ENCODE measurements around the gene ANKRD13D. TPM values are rescaled to one million over a fixed set of nuclear protein-coding genes. Genes with fewer than 3 reads are reported as not detected.
A peak's percentile ranks its signal among the peaks of the same experiment; 100 is the strongest.

Gene ANKRD13D
- total and polyA plus RNA-seq, 12 donors, result 8.7 to 205 (median 40.4) TPM

DNA sequence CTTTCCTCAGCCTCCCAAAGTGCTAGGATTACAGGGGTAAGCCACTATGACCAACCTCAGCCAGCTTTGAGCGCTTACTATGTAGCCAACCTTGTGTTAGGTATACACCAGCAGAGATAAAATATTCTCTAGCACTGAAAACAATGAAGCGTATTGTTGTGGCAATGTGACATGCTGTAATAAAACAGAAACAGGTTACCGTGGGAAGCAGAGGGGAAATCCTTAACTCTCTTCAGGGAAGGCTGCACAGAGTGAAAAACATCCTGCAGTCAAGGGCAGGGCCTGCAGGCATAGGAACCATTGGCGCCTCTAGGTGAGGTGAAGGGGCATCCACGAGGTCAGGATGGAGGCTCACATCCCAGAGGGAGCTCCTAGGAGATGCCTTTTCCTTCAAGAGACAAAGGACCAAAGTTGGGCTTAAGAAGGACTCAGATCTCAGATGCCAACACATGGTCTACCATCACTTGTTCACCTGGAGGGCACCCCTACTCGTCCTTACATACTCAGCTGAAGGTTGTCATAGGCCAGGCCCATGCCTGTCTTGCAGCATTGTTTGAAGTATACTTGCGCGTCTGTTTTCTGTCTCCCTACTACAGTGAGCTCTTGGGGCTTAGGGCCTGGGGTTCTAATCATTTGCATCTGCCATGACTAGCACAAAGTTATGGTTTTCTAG, 56.3 kb downstream of the ANKRD13D start:
- no peak for DNase-seq
- H3K27ac ChIP-seq, result no peak overlapping the region
- H3K36me3 ChIP-seq (replicated peaks in 1 of 2), result no peaks in the 10 kb centered on the region
- H3K4me1 ChIP-seq (replicated peaks in 1 of 2), result no peaks in the 10 kb centered on the region
- H3K4me3 ChIP-seq, result no peak overlapping the region
- 86 to 94% (median 88%) methylated on average over 8 of the region's 8 CpGs for WGBS, 4 donors
- no peak for TF ChIP-seq POLR2A (IDR thresholded peaks at IDR 0.05)
- TF ChIP-seq, protein P1, sequence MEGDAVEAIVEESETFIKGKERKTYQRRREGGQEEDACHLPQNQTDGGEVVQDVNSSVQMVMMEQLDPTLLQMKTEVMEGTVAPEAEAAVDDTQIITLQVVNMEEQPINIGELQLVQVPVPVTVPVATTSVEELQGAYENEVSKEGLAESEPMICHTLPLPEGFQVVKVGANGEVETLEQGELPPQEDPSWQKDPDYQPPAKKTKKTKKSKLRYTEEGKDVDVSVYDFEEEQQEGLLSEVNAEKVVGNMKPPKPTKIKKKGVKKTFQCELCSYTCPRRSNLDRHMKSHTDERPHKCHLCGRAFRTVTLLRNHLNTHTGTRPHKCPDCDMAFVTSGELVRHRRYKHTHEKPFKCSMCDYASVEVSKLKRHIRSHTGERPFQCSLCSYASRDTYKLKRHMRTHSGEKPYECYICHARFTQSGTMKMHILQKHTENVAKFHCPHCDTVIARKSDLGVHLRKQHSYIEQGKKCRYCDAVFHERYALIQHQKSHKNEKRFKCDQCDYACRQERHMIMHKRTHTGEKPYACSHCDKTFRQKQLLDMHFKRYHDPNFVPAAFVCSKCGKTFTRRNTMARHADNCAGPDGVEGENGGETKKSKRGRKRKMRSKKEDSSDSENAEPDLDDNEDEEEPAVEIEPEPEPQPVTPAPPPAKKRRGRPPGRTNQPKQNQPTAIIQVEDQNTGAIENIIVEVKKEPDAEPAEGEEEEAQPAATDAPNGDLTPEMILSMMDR (IDR thresholded peaks at IDR 0.05), result no peak
- intact Hi-C loops (cut with DNase I), result loop anchor here in 1 of 2 donors (5.0 kb wide), 1 partner anchor 37 kb away; no protein-coding TSS in a partner anchor
- H3K27me3 ChIP-seq, result no peaks in the 10 kb centered on the region
- no peaks in the 10 kb centered on the region for H3K9me3 ChIP-seq (replicated peaks in 1 of 3)

- intact Hi-C loops (cut with DNase I), result loop anchor here in 1 of 2 donors (5.0 kb wide), 1 partner anchor 36 kb away; no protein-coding TSS in a partner anchor
- 67 to 71% (median 70%) methylated on average over 7 of the region's 7 CpGs for whole genome bisulfite sequencing, 4 donors
- TF ChIP-seq, protein P1 (IDR thresholded peaks at IDR 0.05), result peak; percentile 26 to 56 (median 44)
- no peak for TF ChIP-seq POLR2A (IDR thresholded peaks at IDR 0.05)
- Histone ChIP-seq H3K4me1 (replicated peaks in 1 of 2) (peaks cover 0 to 6% of the 10 kb centered on the region in 2 donors), H3K27ac (no peak overlapping the region), H3K27me3 (no peaks in the 10 kb centered on the region), H3K9me3 (replicated peaks in 1 of 3) (no peaks in the 10 kb centered on the region), H3K4me3 (no peak overlapping the region), H3K36me3 (replicated peaks in 1 of 2) (no peaks in the 10 kb centered on the region)
- peak in 2 of 7 donors; percentile 46 to 61 for DNase-seq
Measured at GRCh38 chr11:67345920-67346819, 57.1 kb downstream of the ANKRD13D start.

GRCh38 chr11:67347964-67348749, 59.1 kb downstream of the ANKRD13D start:
- 69 to 83% (median 81%) methylated on average over 9 to 11 of the region's 11 CpGs for WGBS, 4 donors
- Histone ChIP-seq H3K4me1 (replicated peaks in 1 of 2) (peaks cover 18 to 25% of the 10 kb centered on the region in 2 donors), H3K4me3 (no peak overlapping the region), H3K27me3 (no peaks in the 10 kb centered on the region), H3K36me3 (replicated peaks in 1 of 2) (no peaks in the 10 kb centered on the region), H3K9me3 (replicated peaks in 1 of 3) (no peaks in the 10 kb centered on the region), H3K27ac (no peak overlapping the region)
- TF ChIP-seq POLR2A (IDR thresholded peaks at IDR 0.05), result no peak
- TF ChIP-seq, protein P1 (IDR thresholded peaks at IDR 0.05), result no peak
- intact Hi-C loops (cut with DNase I), result loop anchor here in 1 of 2 donors (5.0 kb wide), 1 partner anchor 34 kb away; no protein-coding TSS in a partner anchor
- DNase-seq, result no peak
